Heart left ventricle (tissue), 13 donors: Measurements from ENCODE around the gene RSU1.

Experiments
- POLR2A ChIP-seq, 2 donors: fragments of 450-650 bp; IDR thresholded peaks; one replicate each; pipeline ENCODE4 v1.6.1; 2017; ENCODE audit warnings: antibody characterized with exemption in 2 of 2, mild to moderate bottlenecking in 2 of 2, moderate library complexity in 2 of 2
- TF ChIP-seq, protein P1 (sequence below), 12 donors: fragments of 200-600 bp; sonication (generic) in 4 of 12; IDR thresholded peaks; one replicate each; pipeline versions ENCODE4 v1.5.0 to v1.8.0; 2018 to 2022; ENCODE audit warnings: antibody characterized with exemption in 12 of 12, mild to moderate bottlenecking in 5 of 12
- donor health status: ischemic (EF 13 %, LVEDD 7.1; RV severe dilation, severe dysfunction).
- donor health status: DM: no; HTN: yes; CAD: no.
- donor health status: DM: no; HTN: no; CAD: no.
- donor health status: ischemic (EF 25% LVEDD 6.9; RV normal size, moderate dysfunction).
- donor health status: ischemic (EF 25% LVEDD 5.7; RV mildly dilated, moderate dysfunction).
- donor health status: ischemic (EF 35%, LVEDD 5.7; RV mildly dilated, moderate dysfunction).
- donor health status: nonischemic (EF 11% LVEDD 7.7; RV severe dilation, severe dysfunction).
- donor health status: DM: yes; HTN: yes; CAD: no.
- donor health status: PGD.
- donor health status: ischemic (EF 29% LVEDD 5.4; RV normal size, mild dysfunction).
- donor health status: nonischemic (EF 23%, LVEDD 6.1; RV moderate dilation, normal function).

DNA sequence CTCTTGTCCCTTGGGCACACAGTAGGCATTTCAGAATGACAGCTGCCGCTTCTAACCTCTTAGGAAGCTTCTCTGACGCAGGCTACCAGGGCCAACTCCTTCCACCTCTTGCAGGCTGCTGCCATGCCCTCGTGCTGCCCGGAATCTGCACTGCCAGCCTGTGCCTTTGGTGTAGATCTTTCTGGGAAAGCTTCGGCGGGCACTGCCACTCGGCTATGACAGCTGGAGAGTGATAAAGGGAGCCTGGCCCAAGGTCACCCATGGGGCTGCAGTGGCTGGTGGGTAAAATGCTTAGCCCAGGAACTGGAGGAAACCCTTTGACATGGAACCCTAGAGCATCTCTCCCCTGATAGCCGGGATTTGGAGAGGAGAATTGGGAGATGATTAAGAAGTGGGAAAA, 217.6 kb downstream of the RSU1 start:
- TF ChIP-seq POLR2A (IDR thresholded peaks at IDR 0.05) = no peak
- TF ChIP-seq, protein P1, sequence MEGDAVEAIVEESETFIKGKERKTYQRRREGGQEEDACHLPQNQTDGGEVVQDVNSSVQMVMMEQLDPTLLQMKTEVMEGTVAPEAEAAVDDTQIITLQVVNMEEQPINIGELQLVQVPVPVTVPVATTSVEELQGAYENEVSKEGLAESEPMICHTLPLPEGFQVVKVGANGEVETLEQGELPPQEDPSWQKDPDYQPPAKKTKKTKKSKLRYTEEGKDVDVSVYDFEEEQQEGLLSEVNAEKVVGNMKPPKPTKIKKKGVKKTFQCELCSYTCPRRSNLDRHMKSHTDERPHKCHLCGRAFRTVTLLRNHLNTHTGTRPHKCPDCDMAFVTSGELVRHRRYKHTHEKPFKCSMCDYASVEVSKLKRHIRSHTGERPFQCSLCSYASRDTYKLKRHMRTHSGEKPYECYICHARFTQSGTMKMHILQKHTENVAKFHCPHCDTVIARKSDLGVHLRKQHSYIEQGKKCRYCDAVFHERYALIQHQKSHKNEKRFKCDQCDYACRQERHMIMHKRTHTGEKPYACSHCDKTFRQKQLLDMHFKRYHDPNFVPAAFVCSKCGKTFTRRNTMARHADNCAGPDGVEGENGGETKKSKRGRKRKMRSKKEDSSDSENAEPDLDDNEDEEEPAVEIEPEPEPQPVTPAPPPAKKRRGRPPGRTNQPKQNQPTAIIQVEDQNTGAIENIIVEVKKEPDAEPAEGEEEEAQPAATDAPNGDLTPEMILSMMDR (IDR thresholded peaks at IDR 0.05) = no peak
